GM19452 (cell line): ENCODE results near the gene KIF25.

Source experiments
- ATAC-seq: cut with Tn5 transposase; IDR thresholded peaks from one replicate; pipeline ENCODE4 v1.9.1; 2021; ENCODE audit not compliant: unreplicated experiment

KIF25 gene

GRCh38 chr6:168035098-168035660 is 37.7 kb downstream of the KIF25 start:
- ATAC-seq = no peak

GRCh38 chr6:168035661-168036545 is 38.4 kb downstream of the KIF25 start:
- no peak for ATAC-seq

- no peak for ATAC-seq
Measured at GRCh38 chr6:168037242-168037641, 39.8 kb downstream of the KIF25 start.

- no peak for ATAC-seq
Measured at GRCh38 chr6:168037856-168038255, 40.4 kb downstream of the KIF25 start.

GRCh38 chr6:168038576-168039140 is 41.2 kb downstream of the KIF25 start:
- ATAC-seq = no peak

GRCh38 chr6:168039301-168039700 is 41.8 kb downstream of the KIF25 start:
- ATAC-seq = no peak

GRCh38 chr6:168039849-168040248 is 42.4 kb downstream of the KIF25 start:
- no peak for ATAC-seq

GRCh38 chr6:168040856-168041496 is 43.5 kb downstream of the KIF25 start:
- ATAC-seq = no peak

GRCh38 chr6:168041928-168042327 is 44.5 kb downstream of the KIF25 start:
- no peak for ATAC-seq

GRCh38 chr6:168042426-168043192 is 45.1 kb downstream of the KIF25 start:
- ATAC-seq = no peak

GRCh38 chr6:168043193-168043847 is 45.8 kb downstream of the KIF25 start:
- ATAC-seq = no peak

GRCh38 chr6:168043848-168044415 is 46.5 kb downstream of the KIF25 start:
- no peak for ATAC-seq

GRCh38 chr6:168044521-168045130 is 47.2 kb downstream of the KIF25 start:
- ATAC-seq = no peak

GRCh38 chr6:168045141-168045691 is 47.7 kb downstream of the KIF25 start:
- ATAC-seq = no peak

- ATAC-seq = no peak
Measured at GRCh38 chr6:168045706-168046620, 48.5 kb downstream of the KIF25 start.

- ATAC-seq = no peak
Measured at GRCh38 chr6:168046696-168047095, 49.2 kb downstream of the KIF25 start.

- ATAC-seq = no peak
Measured at GRCh38 chr6:168047841-168048723, 50.6 kb downstream of the KIF25 start.

GRCh38 chr6:168048724-168049025 is 51.2 kb downstream of the KIF25 start:
- no peak for ATAC-seq
